ENCODE results near the gene NUP133. TPM values are rescaled to one million over a fixed set of nuclear protein-coding genes. Genes with fewer than 3 reads are reported as not detected.

The NUP133 gene
- total RNA-seq, 3 donors from 2014 or later, result 29.4 to 48.4 (median 31.8) TPM

DNA sequence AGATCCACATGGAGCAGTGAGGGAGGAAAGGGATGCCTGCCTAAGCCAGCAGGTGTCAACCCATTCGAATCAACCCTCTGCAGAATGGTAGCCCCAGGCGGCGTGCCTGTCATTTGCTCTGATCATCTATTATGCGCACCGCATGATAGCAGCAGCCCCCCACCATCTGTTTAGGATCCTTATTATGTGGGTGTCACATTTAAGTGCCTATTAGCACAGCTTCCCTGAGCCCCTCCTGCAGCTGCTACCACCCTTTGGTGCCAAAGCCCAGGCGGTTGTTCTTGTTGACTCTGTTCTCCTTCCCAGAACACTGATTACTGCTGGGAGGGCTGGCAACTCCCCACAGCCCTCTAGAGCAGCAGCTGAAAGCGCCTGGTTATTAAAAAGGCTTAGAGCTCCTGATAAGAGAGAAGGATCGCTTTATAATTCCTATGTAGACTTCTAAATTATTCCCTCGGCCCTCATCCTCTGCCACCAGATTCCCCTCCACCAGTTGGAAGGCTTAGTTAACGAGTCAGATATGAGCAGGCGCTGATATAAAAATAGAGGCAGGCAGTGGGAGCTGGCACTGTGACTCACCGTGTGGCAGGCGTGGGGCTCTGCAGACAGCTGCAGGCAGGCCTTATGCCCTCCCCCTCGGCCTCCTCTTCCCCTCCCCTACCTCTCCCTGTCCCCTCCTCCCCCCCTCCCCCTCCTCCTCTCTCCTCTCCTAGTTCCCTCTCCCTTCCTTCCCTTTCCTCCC, 97.3 kb downstream of the NUP133 start:
- TF ChIP-seq POLR2AphosphoS5 (IDR thresholded peaks at IDR 0.05) (no peak), POLR2A (IDR thresholded peaks at IDR 0.05) (no peak), CTCF (IDR thresholded peaks at IDR 0.05) (no peak)
- H3K9me3 ChIP-seq, result no peaks in the 10 kb centered on the region
- peaks cover 0 to 43% of the 10 kb centered on the region in 2 donors for H3K27me3 ChIP-seq
- no peaks in the 10 kb centered on the region for H3K4me1 ChIP-seq
- DNase-seq (ENCODE audit: low spot score in 2 of 2), result no peak
- no peak overlapping the region for H3K27ac ChIP-seq
- no peaks in the 10 kb centered on the region for H3K36me3 ChIP-seq
- intact Hi-C loops (cut with DNase I; ENCODE audit: low total_unique reads), result no loop called here
- no peak overlapping the region for H3K4me3 ChIP-seq

DNA sequence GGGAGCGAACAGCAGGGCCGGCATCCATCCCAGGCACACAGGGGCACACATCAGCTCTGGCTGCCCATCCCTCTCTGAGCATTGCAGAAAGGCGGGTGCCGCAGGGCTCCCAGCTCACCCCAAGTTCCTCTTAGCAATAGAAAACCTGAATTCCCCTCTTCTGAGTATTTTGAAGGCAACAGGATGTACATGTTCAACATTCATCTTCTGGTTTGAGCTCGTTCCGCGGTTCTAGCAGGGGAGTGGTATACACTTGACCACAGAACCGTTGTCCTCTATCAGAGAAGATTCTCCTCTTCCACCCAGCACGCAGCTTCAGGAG, 97.8 kb downstream of the NUP133 start:
- intact Hi-C loops (cut with DNase I; ENCODE audit: low total_unique reads), result no loop called here
- Histone ChIP-seq H3K4me1 (no peaks in the 10 kb centered on the region), H3K27ac (no peak overlapping the region), H3K4me3 (no peak overlapping the region), H3K36me3 (no peaks in the 10 kb centered on the region), H3K9me3 (no peaks in the 10 kb centered on the region), H3K27me3 (peaks cover 0 to 43% of the 10 kb centered on the region in 2 donors)
- no peak for DNase-seq (ENCODE audit: low spot score in 2 of 2)
- TF ChIP-seq POLR2A (IDR thresholded peaks at IDR 0.05), result no peak
- no peak for TF ChIP-seq CTCF (IDR thresholded peaks at IDR 0.05)
- TF ChIP-seq POLR2AphosphoS5 (IDR thresholded peaks at IDR 0.05), result no peak

DNA sequence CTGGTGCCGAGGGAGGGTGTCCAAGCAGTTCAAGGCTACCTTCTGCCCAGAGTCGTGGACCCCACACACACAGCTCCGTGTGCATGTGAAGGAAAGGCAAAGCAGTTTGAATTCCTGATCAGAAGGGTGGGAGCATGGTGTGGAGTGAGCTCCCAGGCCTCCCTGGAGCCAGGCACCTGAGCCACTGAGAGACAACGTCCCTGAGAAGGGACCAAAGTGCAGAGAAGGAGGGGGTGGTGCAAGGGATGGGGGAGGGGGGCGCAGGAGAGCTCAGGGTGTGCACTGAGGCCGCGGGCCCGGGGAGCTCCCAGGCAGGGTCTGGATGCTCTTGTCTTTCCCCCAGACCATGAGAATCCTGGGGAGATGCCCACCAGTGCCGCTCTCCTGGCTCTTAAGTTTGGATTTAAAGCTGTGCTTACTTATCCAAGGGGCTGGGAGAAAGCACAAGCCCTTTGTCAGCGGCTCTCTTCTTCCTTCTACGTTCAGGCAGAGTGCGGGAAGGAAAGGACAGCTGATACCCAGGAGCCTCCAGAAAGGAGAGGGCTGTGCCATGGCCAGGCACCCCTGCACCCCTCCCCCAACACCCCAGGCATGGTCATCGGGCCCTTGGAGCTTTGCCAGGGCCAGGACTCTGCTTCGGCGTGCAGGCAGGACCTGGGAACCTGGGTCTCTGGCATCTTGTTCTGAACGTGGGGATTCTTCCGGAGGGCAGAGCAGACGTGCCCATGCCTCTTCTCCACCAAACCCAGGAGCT, 98.3 kb downstream of the NUP133 start:
- no peaks in the 10 kb centered on the region for H3K36me3 ChIP-seq
- DNase-seq (ENCODE audit: low spot score in 2 of 2), result no peak
- no peak overlapping the region for H3K4me3 ChIP-seq
- peaks cover 0 to 43% of the 10 kb centered on the region in 2 donors for H3K27me3 ChIP-seq
- no peaks in the 10 kb centered on the region for H3K9me3 ChIP-seq
- TF ChIP-seq CTCF (IDR thresholded peaks at IDR 0.05) (no peak), POLR2A (IDR thresholded peaks at IDR 0.05) (no peak), POLR2AphosphoS5 (IDR thresholded peaks at IDR 0.05) (no peak)
- no peaks in the 10 kb centered on the region for H3K4me1 ChIP-seq
- intact Hi-C loops (cut with DNase I; ENCODE audit: low total_unique reads), result no loop called here
- H3K27ac ChIP-seq, result no peak overlapping the region

GRCh38 chr1:229408458-229409037, 99.6 kb downstream of the NUP133 start:
- DNase-seq (ENCODE audit: low spot score in 2 of 2), result no peak
- H3K4me3 ChIP-seq, result no peak overlapping the region
- TF ChIP-seq CTCF (IDR thresholded peaks at IDR 0.05) (no peak), POLR2A (IDR thresholded peaks at IDR 0.05) (no peak), POLR2AphosphoS5 (IDR thresholded peaks at IDR 0.05) (no peak)
- intact Hi-C loops (cut with DNase I; ENCODE audit: low total_unique reads), result no loop called here
- H3K27ac ChIP-seq, result no peak overlapping the region
- no peaks in the 10 kb centered on the region for H3K36me3 ChIP-seq
- no peaks in the 10 kb centered on the region for H3K4me1 ChIP-seq
- peaks cover 0 to 48% of the 10 kb centered on the region in 2 donors for H3K27me3 ChIP-seq
- no peaks in the 10 kb centered on the region for H3K9me3 ChIP-seq

All from breast epithelium (tissue), 4 donors.